CD14-positive monocyte (primary cell): ENCODE data around the gene ZC3H15. TPM values are rescaled to one million over a fixed set of nuclear protein-coding genes. Genes with fewer than 3 reads are reported as not detected.
"Not testable (repeated sequence)": the region's sequence is repeated elsewhere in the genome, so short reads cannot be mapped to it uniquely, and the experiment has no call there.

Experiments
- DNase-seq, 3 donors: peaks; one replicate each; pipeline ENCODE4 v3.0.0-alpha.2; 2011 to 2022
- H2AFZ ChIP-seq: 2 replicates; pipeline ENCODE4 v1.6.0; 2012; ENCODE audit warnings: mild to moderate bottlenecking, low read depth, low read length, inconsistent platforms; ENCODE audit not compliant: insufficient read depth, poor library complexity, severe bottlenecking
- H3K27ac ChIP-seq, 2 donors: 1 replicate in 1 of 2; 2 replicates in 1 of 2; pipeline ENCODE4 v1.5.1; 2012 to 2013; ENCODE audit warnings: low read length in 2 of 2, control low read depth in 1 of 2, inconsistent platforms in 1 of 2, low read depth in 1 of 2, mild to moderate bottlenecking in 1 of 2
- H3K27me3 ChIP-seq, 2 donors: one replicate each; pipeline versions ENCODE4 v1.6.0 to v1.6.1; 2011 to 2013; ENCODE audit warnings: low read length in 2 of 2; ENCODE audit not compliant: control insufficient read depth in 2 of 2, insufficient read depth in 2 of 2
- H3K36me3 ChIP-seq, 2 donors: replicated peaks in 1 of 2; 1 replicate in 1 of 2; 2 replicates in 1 of 2; pipeline versions ENCODE4 v1.5.1 to v1.6.1; 2012 to 2013; ENCODE audit warnings: low read length in 2 of 2, control low read depth in 1 of 2, inconsistent platforms in 1 of 2, mild to moderate bottlenecking in 1 of 2; ENCODE audit not compliant: insufficient read depth in 2 of 2, control insufficient read depth in 1 of 2
- H3K4me1 ChIP-seq, 2 donors: 1 replicate in 1 of 2; 2 replicates in 1 of 2; pipeline versions ENCODE4 v1.5.1 to v1.6.1; 2012 to 2013; ENCODE audit warnings: low read length in 2 of 2, control low read depth in 1 of 2, inconsistent platforms in 1 of 2, mild to moderate bottlenecking in 1 of 2, moderate library complexity in 1 of 2; ENCODE audit not compliant: insufficient read depth in 2 of 2, control insufficient read depth in 1 of 2
- H3K4me2 ChIP-seq: replicated peaks from 2 replicates; pipeline ENCODE3; 2012; ENCODE audit warnings: low read length, moderate library complexity, mild to moderate bottlenecking; ENCODE audit not compliant: poor library complexity, severe bottlenecking; ENCODE audit errors: extremely low read depth
- H3K4me3 ChIP-seq, 3 experiments: fragments of 200-600 bp in 1 of 3; sonication (generic) in 1 of 3; replicated peaks in 1 of 3; 1 replicate in 2 of 3; 2 replicates in 1 of 3; pipeline ENCODE4 v1.5.1; 2011 to 2013; ENCODE audit warnings: low read length in 3 of 3, mild to moderate bottlenecking in 3 of 3, control low read depth in 2 of 3, low read depth in 2 of 3, inconsistent platforms in 1 of 3, moderate library complexity in 1 of 3
- H3K79me2 ChIP-seq: 2 replicates; pipeline ENCODE4 v1.6.0; 2012; ENCODE audit warnings: mild to moderate bottlenecking, control low read depth, inconsistent platforms, low read length, moderate library complexity; ENCODE audit not compliant: insufficient read depth
- H3K9ac ChIP-seq: 2 replicates; pipeline ENCODE4 v1.6.0; 2017; ENCODE audit warnings: low read length, mild to moderate bottlenecking; ENCODE audit not compliant: insufficient read depth, poor library complexity, severe bottlenecking
- H3K9me3 ChIP-seq, 2 donors: replicated peaks in 1 of 2; 1 replicate in 1 of 2; 2 replicates in 1 of 2; pipeline versions ENCODE4 v1.5.1 to v1.6.1; 2012 to 2013; ENCODE audit warnings: low read length in 2 of 2, control low read depth in 1 of 2; ENCODE audit not compliant: control insufficient read depth in 1 of 2, insufficient read depth in 1 of 2
- H4K20me1 ChIP-seq: 2 replicates; pipeline ENCODE4 v1.6.0; 2012; ENCODE audit warnings: mild to moderate bottlenecking, low read length, control low read depth, moderate library complexity; ENCODE audit not compliant: insufficient read depth
- H3K27ac Mint-ChIP-seq, 7 donors: one replicate each; pipeline ENCODE4 v1.8.0; 2020; ENCODE audit warnings: mild to moderate bottlenecking in 7 of 7, mixed read lengths in 7 of 7, moderate library complexity in 6 of 7, inconsistent platforms in 2 of 7
- H3K27me3 Mint-ChIP-seq, 3 donors: one replicate each; pipeline ENCODE4 v1.8.0; 2021 to 2022; ENCODE audit warnings: low read depth in 3 of 3, mild to moderate bottlenecking in 3 of 3, mixed read lengths in 3 of 3, moderate library complexity in 3 of 3, inconsistent platforms in 1 of 3
- H3K36me3 Mint-ChIP-seq, 2 donors: one replicate each; pipeline ENCODE4 v1.8.0; 2020; ENCODE audit warnings: mixed read lengths in 2 of 2, inconsistent platforms in 1 of 2, mild to moderate bottlenecking in 1 of 2
- H3K4me1 Mint-ChIP-seq: one replicate; pipeline ENCODE4 v1.8.0; 2020; ENCODE audit warnings: mild to moderate bottlenecking, mixed read lengths
- H3K4me3 Mint-ChIP-seq, 2 donors: one replicate each; pipeline ENCODE4 v1.8.0; 2020; ENCODE audit warnings: mild to moderate bottlenecking in 2 of 2, mixed read lengths in 2 of 2, moderate library complexity in 1 of 2
- H3K9me3 Mint-ChIP-seq, 7 donors: one replicate each; pipeline ENCODE4 v1.8.0; 2020 to 2022; ENCODE audit warnings: mixed read lengths in 7 of 7, mild to moderate bottlenecking in 6 of 7, moderate library complexity in 6 of 7, inconsistent platforms in 2 of 7
- WGBS: methylation state at CpG from one replicate; pipeline ENCODE4 v1.1.5; 2013; ENCODE audit warnings: missing lambda C conversion rate; ENCODE audit not compliant: insufficient coverage; 5-methylcytosine and 5-hydroxymethylcytosine counted together
- intact Hi-C, 2 donors: fragments of 100-400 bp; cut with micrococcal nuclease; formaldehyde crosslinking; loops; one replicate each; pipeline versions ENCODE4 v1.15.0 to v1.15.1; 2023
- polyA minus RNA-seq: library from RNA; depleted of rRNA, polyadenylated mRNA; stranded (reverse); fragments of >200 nt; gene quantifications from 2 replicates; pipeline ENCODE4 v1.2.3, GENCODE V29; 2012
- polyA plus RNA-seq, 3 donors: library from polyadenylated mRNA; depleted of rRNA in 1 of 3; unstranded in 2 of 3; stranded (reverse) in 1 of 3; fragments of 300-500 nt in 2 of 3; fragments of >200 nt in 1 of 3; fragmentation: Illumina TruSeq in 2 of 3; gene quantifications; 1 replicate in 2 of 3; 2 replicates in 1 of 3; pipeline ENCODE4 v1.2.3, GENCODE V29; 2012 to 2021
- total RNA-seq, 12 experiments: library from RNA in 1 of 12; stranded (reverse) in 1 of 12; fragments of 120-200 nt in 1 of 12; gene quantifications; one replicate each; pipeline ENCODE4 v1.2.4 and lab custom pipeline; 2013 to 2026; ENCODE audit warnings: mixed read lengths in 6 of 12, inconsistent platforms in 1 of 12
- TF ChIP-seq, protein P1 (sequence below): fragments of 200-600 bp; IDR thresholded peaks from one replicate; pipeline ENCODE4 v1.8.0; 2022; ENCODE audit warnings: antibody characterized with exemption, mild to moderate bottlenecking

ZC3H15 gene
- total RNA-seq (2013), result 65.1 TPM
- polyA plus RNA-seq, result 10 to 100 TPM; 39.4 to 52.8 (median 40.6) TPM
- 13.7 and 25.8 TPM in 2 replicates for polyA minus RNA-seq
- 35.9 to 129 (median 89.1) reads per million in 11 experiments for total RNA-seq (lab: John Stamatoyannopoulos, UW)

DNA sequence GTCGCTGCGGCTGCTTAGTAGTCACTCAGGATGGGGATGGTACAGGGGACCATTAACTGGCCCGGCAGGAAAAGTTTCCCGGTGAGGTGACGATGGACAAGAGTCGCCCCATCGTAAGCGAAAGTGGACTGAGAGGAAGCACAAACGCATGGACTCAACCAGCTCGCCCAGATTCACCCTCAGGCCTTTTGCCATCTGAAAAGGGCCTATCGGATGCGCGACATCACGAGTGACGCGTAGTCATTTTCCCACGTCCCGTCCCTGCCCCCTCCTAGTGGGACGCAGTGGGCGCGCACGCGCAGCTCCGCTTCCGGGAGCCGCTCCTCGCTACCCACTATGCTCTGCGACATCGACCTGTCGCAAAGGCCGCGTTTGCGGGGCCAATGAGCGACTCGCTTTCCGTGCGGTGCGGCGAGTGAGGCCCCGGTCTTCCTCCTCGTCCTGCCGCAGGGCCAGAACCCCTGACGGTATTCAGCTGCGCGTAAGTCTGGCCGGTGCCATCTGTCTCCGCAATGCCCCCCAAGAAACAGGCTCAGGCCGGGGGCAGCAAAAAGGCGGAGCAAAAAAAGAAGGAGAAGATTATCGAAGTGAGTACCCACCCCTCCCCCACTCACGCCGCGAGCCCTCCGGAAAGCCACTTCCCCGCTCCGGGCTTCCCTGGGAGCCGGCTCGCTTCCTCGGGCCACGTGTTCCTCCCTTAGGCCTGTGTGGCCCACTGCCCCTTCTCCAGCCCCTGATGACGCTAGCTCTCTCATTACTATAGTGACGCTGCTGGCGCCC is at the start of gene ZC3H15:
Gene ZC3H15 (plus strand): TSS at position 390 of the 780 bp plus-strand sequence. CDS start 123 bp downstream, at position 513.
- Mint-ChIP-seq H3K9me3 (no peaks in the 10 kb centered on the region), H3K36me3 (peaks cover 5 to 6% of the 10 kb centered on the region in 2 donors), H3K27ac (peak within 1 kb of the TSS; percentile 98 to 99 (median 99)), H3K4me3 (peak within 1 kb of the TSS; percentile 97 to 99), H3K27me3 (no peaks in the 10 kb centered on the region), H3K4me1 (peaks cover 41% of the 10 kb centered on the region)
- no peaks in the 10 kb centered on the region for H3K9me3 ChIP-seq
- TF ChIP-seq, protein P1, sequence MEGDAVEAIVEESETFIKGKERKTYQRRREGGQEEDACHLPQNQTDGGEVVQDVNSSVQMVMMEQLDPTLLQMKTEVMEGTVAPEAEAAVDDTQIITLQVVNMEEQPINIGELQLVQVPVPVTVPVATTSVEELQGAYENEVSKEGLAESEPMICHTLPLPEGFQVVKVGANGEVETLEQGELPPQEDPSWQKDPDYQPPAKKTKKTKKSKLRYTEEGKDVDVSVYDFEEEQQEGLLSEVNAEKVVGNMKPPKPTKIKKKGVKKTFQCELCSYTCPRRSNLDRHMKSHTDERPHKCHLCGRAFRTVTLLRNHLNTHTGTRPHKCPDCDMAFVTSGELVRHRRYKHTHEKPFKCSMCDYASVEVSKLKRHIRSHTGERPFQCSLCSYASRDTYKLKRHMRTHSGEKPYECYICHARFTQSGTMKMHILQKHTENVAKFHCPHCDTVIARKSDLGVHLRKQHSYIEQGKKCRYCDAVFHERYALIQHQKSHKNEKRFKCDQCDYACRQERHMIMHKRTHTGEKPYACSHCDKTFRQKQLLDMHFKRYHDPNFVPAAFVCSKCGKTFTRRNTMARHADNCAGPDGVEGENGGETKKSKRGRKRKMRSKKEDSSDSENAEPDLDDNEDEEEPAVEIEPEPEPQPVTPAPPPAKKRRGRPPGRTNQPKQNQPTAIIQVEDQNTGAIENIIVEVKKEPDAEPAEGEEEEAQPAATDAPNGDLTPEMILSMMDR, result no peak
- H3K4me1 ChIP-seq, result peaks cover 27 to 32% of the 10 kb centered on the region in 2 donors
- peak within 1 kb of the TSS; percentile 96 for H3K4me2 ChIP-seq
- H2AFZ ChIP-seq, result peak within 1 kb of the TSS; percentile 84
- peak; percentile 99 to 100 (median 99) for DNase-seq
- H3K4me3 ChIP-seq, result peak within 1 kb of the TSS; percentile 75 to 97 (median 87)
- 0% methylated on average over 58 of the region's 63 CpGs for WGBS
- H3K79me2 ChIP-seq, result peaks cover 58% of the 10 kb centered on the region
- peaks cover 40% of the 10 kb centered on the region for H4K20me1 ChIP-seq
- no peaks in the 10 kb centered on the region for H3K27me3 ChIP-seq
- H3K27ac ChIP-seq, result peak within 1 kb of the TSS; percentile 97
- H3K9ac ChIP-seq, result peak within 1 kb of the TSS; percentile 86
- intact Hi-C loops, result loop anchor here in 1 of 2 donors (10.0 kb wide), 1 partner anchor 99 kb away; no protein-coding TSS in a partner anchor
- H3K36me3 ChIP-seq, result no peaks in the 10 kb centered on the region

DNA sequence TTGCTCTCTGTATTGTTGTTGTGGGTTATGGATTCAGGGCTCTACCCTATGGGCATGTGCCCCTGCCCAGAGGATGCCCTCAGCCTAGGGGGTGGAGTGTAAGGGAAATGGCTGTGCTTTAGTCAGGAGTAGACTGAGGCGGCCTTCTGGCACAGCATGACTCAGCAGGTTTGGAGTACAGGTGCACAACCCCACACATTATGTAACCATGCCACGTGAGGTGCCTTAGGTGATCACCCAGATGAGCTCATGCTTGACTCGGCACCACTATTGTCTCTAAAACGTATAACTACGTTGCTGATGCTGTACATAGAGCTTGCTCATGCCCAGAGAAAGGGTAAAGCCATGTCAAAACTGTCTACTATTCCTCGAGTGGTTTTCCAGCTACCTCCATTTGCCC is 48.3 kb upstream of the ZC3H15 start:
- WGBS, result 93% methylated on average over 5 of the region's 6 CpGs
- peaks cover 0 to 3% of the 10 kb centered on the region in 2 donors for H3K36me3 Mint-ChIP-seq

GRCh38 chr2:186439673-186440095 is 46.4 kb upstream of the ZC3H15 start:
- H3K79me2 ChIP-seq, H2AFZ ChIP-seq, DNase-seq, H3K9ac ChIP-seq, H3K27ac ChIP-seq, H3K4me3 Mint-ChIP-seq, H3K4me1 Mint-ChIP-seq, H3K4me3 ChIP-seq, H3K36me3 ChIP-seq, H3K27me3 Mint-ChIP-seq, H3K4me2 ChIP-seq, H3K27me3 ChIP-seq, intact Hi-C loops, H3K36me3 Mint-ChIP-seq, H3K4me1 ChIP-seq, H4K20me1 ChIP-seq: not testable (repeated sequence)
- 70% methylated on average over 2 of the region's 5 CpGs for WGBS
- Mint-ChIP-seq H3K9me3 (peaks cover 5 to 25% (median 23%) of the 10 kb centered on the region in 7 donors), H3K27ac (peak overlapping the region in 1 of 7 donors; percentile 14)
- H3K9me3 ChIP-seq, result peaks cover 10 to 21% of the 10 kb centered on the region in 2 donors

More for the DNA sequence above, 48.3 kb upstream of the ZC3H15 start:
- no peak overlapping the region for H3K27ac ChIP-seq
- H3K9me3 Mint-ChIP-seq, result peaks cover 8 to 36% (median 25%) of the 10 kb centered on the region in 7 donors
- H3K4me1 ChIP-seq, result no peaks in the 10 kb centered on the region
- H4K20me1 ChIP-seq, result no peaks in the 10 kb centered on the region
- peaks cover 10 to 21% of the 10 kb centered on the region in 2 donors for H3K9me3 ChIP-seq
- no peak overlapping the region for H2AFZ ChIP-seq
- TF ChIP-seq, protein P1, result no peak
- no peak overlapping the region for H3K27ac Mint-ChIP-seq
- no peak for DNase-seq
- no peaks in the 10 kb centered on the region for H3K36me3 ChIP-seq
- no peak overlapping the region for H3K4me3 Mint-ChIP-seq
- peaks cover 1% of the 10 kb centered on the region for H3K4me1 Mint-ChIP-seq
- no peak overlapping the region for H3K4me3 ChIP-seq
- peaks cover 0 to 1% (median 0%) of the 10 kb centered on the region in 3 donors for H3K27me3 Mint-ChIP-seq
- intact Hi-C loops, result no loop called here
- H3K27me3 ChIP-seq, result no peaks in the 10 kb centered on the region
- no peak overlapping the region for H3K9ac ChIP-seq
- H3K4me2 ChIP-seq, result no peak overlapping the region
- no peaks in the 10 kb centered on the region for H3K79me2 ChIP-seq
